T-helper 1 cell treated with Interleukin-12 subunit alpha and Interleukin-12 subunit beta and Interleukin-4 antibody, amounts not matched to agents 30 ng/mL and 1 ng/mL, for 36 hours (primary cell): ENCODE results near the gene CORO7. TPM values are rescaled to one million over a fixed set of nuclear protein-coding genes. Genes with fewer than 3 reads are reported as not detected.

ENCODE experiments used
- intact Hi-C: fragments of 100-400 bp; cut with micrococcal nuclease; formaldehyde crosslinking; loops from one replicate; pipeline ENCODE4 v1.15.1; 2024
- total RNA-seq: library from RNA; stranded (reverse); gene quantifications from 2 replicates; pipeline ENCODE4 v1.2.3, GENCODE V29; 2022

CORO7 gene
- total RNA-seq, 1 donor from 2014 or later: 170 TPM

DNA sequence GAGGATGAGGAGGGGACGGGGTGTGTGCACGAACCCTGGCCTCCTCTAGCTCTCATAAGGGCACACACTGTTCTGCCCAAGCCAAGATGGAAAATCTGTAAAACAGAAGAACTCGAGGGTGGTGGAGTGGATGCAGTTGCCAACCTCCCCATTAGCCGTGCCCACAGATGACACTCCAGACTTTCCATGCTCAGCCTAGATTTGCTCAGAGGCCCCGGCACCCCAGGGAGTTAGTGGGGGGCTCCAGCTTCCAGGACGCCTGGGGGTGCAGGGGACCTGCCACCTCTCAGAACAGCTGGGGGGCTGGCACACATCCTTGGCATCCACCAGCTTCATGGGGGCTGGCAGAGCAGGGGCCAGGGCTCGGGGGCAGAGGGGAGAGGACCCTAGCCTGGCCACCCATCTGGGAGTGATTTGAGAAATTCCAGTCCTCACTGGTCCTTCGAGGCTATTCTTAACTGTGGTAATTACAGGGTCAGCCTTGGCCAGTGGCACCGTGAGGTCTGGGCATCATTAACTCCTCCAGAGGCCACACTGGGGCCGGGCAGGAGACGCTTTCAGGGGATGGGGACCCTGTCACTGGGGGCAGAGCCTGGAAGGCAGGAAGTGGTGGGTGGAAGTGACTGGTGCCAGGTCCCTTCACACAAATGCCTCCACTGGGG, 30.5 kb downstream of the CORO7 start:
- intact Hi-C loops: no loop called here

- intact Hi-C loops: no loop called here
These were observed 31.2 kb downstream of the CORO7 start for GRCh38 chr16:4385066-4385788.

- intact Hi-C loops: no loop called here
These were observed 31.9 kb downstream of the CORO7 start for GRCh38 chr16:4384509-4384942.

DNA sequence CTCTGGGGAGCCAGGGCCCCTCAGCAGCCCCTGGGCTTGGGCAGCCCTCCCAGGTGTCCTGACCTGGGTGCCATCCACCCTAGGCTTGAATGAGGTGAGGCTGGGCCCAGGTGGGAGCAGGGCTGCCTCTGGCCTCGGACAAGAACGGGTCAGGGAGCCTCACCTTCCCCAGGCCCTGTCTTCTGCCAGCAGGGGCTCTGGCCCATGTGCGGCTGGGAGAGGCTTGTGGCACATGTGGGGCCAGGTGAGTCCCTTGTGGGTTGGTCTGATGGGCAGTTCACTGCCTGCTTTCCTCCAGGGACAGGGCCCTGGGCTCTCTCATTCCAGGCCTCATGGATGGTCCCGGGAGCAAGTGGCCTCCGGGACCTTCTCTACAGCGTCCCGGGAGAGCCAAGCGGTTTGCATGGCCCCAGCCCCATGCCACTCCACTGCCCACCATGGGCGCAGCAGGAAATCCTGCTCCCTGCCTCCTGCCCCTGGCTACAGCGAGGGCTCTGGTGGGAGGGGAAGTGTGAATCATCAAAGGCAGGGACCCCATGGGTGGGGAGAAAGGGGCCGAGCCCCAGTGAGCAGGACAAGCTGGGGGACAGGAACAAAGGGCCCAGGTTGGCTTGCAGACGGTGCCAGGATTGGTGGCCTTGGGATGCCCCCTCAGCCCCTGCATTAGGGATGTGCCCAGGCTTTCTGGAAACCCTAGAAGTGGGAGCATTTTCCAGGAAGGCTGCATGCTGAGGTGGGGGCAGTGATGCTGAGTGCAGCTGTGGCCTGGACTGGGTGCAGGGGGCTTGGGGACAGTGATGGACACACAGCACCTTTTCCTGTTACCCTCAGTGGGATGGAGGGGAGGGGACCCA, 32.6 kb downstream of the CORO7 start:
- intact Hi-C loops: no loop called here

DNA sequence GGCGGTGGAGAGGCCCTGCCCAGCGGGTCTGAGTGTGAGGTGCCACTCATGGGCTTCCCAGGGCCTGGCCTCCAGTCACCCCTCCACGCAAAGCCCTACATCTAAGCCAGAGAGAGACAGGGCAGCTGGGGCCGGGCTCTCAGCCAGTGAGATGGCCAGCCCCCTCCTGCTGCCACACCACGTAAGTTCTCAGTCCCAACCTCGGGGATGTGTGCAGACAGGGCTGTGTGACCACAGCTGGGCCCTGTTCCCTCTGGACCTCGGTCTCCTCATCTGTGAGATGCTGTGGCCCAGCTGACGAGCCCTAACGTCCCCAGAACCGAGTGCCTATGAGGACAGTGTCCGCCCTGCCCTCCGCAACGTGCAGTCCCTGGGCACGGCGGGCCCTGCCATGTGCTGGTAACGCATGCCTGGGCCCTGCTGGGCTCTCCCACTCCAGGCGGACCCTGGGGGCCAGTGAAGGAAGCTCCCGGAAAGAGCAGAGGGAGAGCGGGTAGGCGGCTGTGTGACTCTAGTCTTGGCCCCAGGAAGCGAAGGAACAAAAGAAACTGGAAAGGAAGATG, 33.5 kb downstream of the CORO7 start:
- intact Hi-C loops: no loop called here

DNA sequence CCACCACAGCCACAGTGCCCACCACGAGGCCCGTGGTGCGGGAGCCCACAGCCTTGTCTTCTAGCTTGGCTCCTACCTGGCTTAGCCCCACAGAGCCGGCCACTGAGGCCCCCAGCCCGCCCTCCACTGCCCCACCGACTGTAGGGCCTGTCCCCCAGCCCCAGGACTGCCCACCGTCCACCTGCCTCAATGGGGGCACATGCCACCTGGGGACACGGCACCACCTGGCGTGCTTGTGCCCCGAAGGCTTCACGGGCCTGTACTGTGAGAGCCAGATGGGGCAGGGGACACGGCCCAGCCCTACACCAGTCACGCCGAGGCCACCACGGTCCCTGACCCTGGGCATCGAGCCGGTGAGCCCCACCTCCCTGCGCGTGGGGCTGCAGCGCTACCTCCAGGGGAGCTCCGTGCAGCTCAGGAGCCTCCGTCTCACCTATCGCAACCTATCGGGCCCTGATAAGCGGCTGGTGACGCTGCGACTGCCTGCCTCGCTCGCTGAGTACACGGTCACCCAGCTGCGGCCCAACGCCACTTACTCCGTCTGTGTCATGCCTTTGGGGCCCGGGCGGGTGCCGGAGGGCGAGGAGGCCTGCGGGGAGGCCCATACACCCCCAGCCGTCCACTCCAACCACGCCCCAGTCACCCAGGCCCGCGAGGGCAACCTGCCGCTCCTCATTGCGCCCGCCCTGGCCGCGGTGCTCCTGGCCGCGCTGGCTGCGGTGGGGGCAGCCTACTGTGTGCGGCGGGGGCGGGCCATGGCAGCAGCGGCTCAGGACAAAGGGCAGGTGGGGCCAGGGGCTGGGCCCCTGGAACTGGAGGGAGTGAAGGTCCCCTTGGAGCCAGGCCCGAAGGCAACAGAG, 34.2 kb downstream of the CORO7 start:
- intact Hi-C loops: no loop called here

- intact Hi-C loops: no loop called here
These were observed 35.1 kb downstream of the CORO7 start for GRCh38 chr16:4381072-4381934.

DNA sequence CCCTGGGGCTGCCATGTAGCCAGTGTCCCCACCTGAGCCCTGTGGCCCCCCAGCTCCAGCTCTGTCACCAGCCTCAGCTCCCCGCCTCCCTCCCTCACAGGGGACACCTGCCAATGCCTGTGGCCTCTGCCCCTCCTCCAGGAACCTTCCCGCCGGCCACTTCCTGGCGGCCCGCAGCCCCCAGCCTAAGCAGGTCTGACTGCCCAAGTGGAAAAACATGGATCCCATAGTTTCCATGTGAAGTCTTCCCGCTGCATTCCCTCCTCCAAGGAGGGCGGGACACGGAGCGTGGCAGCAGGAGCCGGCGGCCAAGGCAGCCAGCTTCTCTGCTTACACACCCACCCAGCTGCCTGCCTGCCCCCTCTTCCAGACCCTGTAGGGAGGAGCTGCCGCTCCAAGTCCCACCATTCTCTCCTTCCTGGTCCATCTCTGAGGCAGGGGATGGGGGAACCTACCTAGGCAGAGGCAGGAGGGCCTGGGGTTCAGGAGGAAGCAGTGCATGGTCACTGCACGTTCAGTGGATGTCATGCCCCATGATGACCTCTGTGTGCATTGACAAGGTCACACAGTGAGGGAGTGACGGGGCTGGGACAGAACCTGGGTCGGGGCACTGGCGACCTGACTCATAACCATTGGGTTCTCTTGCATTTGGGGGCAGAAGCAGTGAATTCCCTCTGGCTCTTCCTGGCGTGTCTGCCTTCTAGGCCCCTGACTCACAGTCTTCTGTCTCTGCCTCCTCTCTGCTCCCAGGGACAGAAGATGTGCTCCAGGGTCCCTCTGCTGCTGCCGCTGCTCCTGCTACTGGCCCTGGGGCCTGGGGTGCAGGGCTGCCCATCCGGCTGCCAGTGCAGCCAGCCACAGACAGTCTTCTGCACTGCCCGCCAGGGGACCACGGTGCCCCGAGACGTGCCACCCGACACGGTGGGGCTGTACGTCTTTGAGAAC, 36.0 kb downstream of the CORO7 start:
- intact Hi-C loops: no loop called here

DNA sequence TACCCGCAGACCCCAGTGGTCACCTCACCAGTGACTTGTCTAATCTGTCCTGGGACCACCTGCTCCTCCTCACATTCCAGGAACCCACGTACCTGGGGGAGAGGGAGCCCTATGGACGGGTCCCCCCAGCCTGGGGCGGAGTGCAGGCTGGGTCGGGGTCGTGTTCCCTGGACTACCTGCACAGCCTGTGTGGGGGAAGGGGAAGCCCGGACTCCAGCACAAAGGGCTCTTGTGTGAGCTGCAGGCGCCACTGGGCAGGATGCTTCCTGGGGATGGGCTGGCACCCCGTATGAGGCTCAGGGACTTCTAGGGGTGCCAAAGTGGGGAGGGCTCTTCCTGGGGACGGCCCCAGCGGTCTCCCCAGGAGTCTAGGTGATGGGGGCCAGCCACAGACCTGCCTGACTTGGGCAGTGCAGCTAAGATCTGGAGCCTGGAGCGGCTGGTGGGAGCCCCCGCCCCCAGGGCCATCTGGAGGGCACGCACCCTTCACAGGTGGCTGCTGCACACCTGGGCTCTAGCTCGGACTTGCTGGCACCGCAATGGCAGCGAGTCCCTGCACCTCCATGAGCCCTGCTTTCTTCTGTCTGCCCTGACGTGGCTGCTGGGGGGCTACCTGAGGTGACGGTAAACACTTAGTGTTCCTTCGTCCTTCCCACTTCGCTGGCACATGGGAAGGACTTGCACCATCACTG, 37.3 kb downstream of the CORO7 start:
- intact Hi-C loops: no loop called here

- intact Hi-C loops: no loop called here
These were observed 38.2 kb downstream of the CORO7 start for GRCh38 chr16:4378161-4378666.

GRCh38 chr16:4377573-4378154, 38.7 kb downstream of the CORO7 start:
- intact Hi-C loops: no loop called here

DNA sequence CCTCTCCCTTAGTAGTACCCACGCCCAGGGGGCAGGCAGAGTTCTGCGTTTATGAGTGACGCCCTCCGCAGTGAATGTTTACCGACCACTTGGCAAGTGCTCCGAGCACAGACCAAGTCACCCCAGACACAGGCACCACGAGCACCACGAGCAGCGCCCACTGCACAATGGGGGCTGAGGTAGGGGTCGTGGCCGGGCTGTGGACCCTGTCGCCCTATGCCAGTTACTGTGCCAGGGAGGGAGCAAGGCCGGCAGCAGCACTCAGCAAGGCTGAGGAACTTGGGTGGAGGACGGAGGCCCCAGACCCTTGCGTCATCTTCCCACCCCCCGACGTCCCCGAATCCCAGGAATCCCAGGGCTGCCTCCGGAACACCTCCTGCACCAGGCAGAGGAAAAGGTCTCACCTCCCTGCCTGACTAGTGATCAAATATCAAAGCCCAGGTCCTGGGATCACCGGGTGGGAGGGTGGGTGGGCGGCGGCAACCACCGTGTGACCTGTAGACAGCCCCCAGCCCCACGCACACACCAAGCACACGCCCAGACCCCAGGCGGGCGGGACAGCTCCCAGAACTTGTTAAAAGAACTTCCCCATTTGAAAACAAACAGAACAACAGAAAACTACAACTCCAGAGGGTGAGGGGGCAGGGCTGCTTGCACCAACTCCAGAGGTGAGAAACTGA, 39.4 kb downstream of the CORO7 start:
- intact Hi-C loops: no loop called here

GRCh38 chr16:4376126-4376892, 40.1 kb downstream of the CORO7 start:
- intact Hi-C loops: no loop called here

DNA sequence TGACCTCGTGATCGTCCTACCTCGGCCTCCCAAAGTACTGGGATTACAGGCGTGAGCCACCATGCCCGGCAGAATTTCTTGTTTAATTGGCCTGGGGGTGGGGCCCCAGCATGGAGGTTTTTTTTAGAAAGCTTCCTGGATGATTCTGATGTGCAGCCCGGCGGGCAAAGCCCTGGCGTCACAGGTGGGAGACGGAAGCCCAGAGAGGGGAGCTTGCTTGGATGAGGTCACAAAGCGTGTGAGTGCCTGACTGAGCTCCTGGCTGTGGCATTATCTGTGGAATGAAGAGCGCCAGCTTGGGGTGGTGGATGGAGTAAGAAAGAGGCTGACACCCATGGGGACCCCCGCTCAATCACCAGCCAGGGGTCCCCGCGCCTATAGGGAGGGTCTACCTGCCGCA, 40.7 kb downstream of the CORO7 start:
- intact Hi-C loops: no loop called here

GRCh38 chr16:4373909-4374742, 42.3 kb downstream of the CORO7 start:
- intact Hi-C loops: no loop called here
